Activated naive CD8-positive, alpha-beta T cell treated with anti-CD3 and anti-CD28 coated beads for 36 hours (primary cell): ENCODE data around the gene SLU7. TPM values are rescaled to one million over a fixed set of nuclear protein-coding genes. Genes with fewer than 3 reads are reported as not detected.
"Not testable (repeated sequence)": the region's sequence is repeated elsewhere in the genome, so short reads cannot be mapped to it uniquely, and the experiment has no call there.

ENCODE experiments used
- DNase-seq: peaks from one replicate; pipeline ENCODE4 v3.0.0; 2021
- H3K27ac Mint-ChIP-seq: one replicate; pipeline ENCODE4 v1.8.0; 2022; ENCODE audit warnings: mild to moderate bottlenecking, moderate library complexity, mixed read lengths
- H3K27me3 Mint-ChIP-seq: one replicate; pipeline ENCODE4 v1.8.0; 2022; ENCODE audit warnings: mild to moderate bottlenecking, mixed read lengths
- H3K36me3 Mint-ChIP-seq: one replicate; pipeline ENCODE4 v1.8.0; 2021; ENCODE audit warnings: mild to moderate bottlenecking, mixed read lengths
- H3K4me1 Mint-ChIP-seq: one replicate; pipeline ENCODE4 v1.8.0; 2021; ENCODE audit warnings: mixed read lengths
- H3K4me3 Mint-ChIP-seq: one replicate; pipeline ENCODE4 v1.8.0; 2022; ENCODE audit warnings: mild to moderate bottlenecking, moderate library complexity, mixed read lengths
- H3K9me3 Mint-ChIP-seq: one replicate; pipeline ENCODE4 v1.8.0; 2022; ENCODE audit warnings: mixed read lengths
- total RNA-seq, 2 experiments: library from RNA; stranded (reverse); gene quantifications; one replicate each; pipeline ENCODE4 v1.2.3, GENCODE V29; 2021

SLU7 gene
- total RNA-seq, 2 experiments from 2014 or later, result 42.2 to 43.7 TPM

GRCh38 chr5:160438316-160439204 lies 19.7 kb upstream of the SLU7 start:
- Mint-ChIP-seq H3K36me3 (peaks cover 5% of the 10 kb centered on the region), H3K4me1 (peaks cover 49% of the 10 kb centered on the region), H3K9me3 (no peaks in the 10 kb centered on the region), H3K4me3 (peak overlapping the region; percentile 82), H3K27ac (peak overlapping the region; percentile 99), H3K27me3 (peaks cover 10% of the 10 kb centered on the region)
- DNase-seq, result peak; percentile 53

DNA sequence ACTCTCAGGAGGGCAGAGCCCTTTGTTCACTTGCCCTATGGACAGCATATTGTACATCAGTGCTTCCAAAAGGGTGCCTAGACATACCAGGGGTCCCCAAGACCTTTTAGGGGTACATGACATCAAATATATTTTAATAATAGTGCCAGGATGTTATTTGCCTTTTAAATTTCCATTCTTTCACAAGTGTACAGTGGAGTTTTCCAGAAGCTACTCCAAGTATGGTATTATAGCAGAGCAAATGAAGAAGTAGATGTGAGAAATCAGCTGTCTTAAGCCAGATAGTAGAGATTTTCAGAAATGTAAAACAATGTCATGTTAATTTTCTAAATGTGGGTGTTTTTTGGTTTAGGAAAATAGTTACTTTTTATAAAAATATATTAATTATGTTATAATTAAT lies 18.4 kb upstream of the SLU7 start:
- no peak overlapping the region for H3K4me3 Mint-ChIP-seq
- no peaks in the 10 kb centered on the region for H3K9me3 Mint-ChIP-seq
- peaks cover 38% of the 10 kb centered on the region for H3K4me1 Mint-ChIP-seq
- no peak for DNase-seq
- H3K27ac Mint-ChIP-seq, result no peak overlapping the region
- peaks cover 3% of the 10 kb centered on the region for H3K36me3 Mint-ChIP-seq
- peaks cover 10% of the 10 kb centered on the region for H3K27me3 Mint-ChIP-seq

DNA sequence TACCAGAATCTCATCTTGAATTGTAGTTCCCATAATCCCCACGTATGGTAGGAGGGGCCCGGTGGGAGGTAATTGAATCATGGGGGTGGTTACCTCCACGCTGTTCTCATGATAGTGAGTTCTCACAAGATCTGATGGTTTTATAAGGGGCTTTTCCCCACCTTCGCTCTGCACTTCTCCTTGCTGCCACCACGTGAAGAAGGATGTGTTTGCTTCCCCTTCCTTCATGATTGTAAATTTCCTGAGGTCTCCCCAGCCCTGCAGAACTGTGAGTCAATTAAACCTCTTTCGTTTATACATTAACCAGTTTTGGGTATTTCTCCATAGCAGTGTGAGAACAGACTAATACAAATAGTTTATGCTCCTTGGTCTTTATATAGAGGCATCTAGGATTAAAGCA lies 17.8 kb upstream of the SLU7 start:
- not testable (repeated sequence) for H3K36me3 Mint-ChIP-seq, H3K9me3 Mint-ChIP-seq, H3K27me3 Mint-ChIP-seq
- Mint-ChIP-seq H3K4me1 (peaks cover 36% of the 10 kb centered on the region), H3K27ac (peak overlapping the region; percentile 50), H3K4me3 (peak overlapping the region; percentile 41)
- DNase-seq, result peak; percentile 22

DNA sequence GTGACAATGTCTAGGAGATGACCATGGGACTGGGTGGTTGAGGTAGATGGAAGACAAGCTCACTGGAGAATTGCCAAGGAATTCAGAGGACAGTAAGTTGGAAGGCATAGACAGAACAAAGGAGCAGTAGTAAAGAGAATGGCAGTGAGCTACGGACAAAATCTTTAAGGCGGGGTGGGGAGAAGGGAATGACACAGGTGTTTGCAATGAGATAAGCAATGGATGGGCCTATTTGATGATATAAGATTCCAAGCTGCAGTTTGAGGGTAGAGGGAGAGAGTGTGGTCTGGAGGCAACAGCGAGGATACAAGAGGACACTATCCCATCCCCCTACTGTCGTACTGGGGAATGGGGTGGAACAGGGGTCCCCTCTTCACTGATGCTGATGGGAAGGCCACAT lies 17.1 kb upstream of the SLU7 start:
- no peaks in the 10 kb centered on the region for H3K36me3 Mint-ChIP-seq
- H3K9me3 Mint-ChIP-seq, result no peaks in the 10 kb centered on the region
- no peak for DNase-seq
- H3K27ac Mint-ChIP-seq, result no peak overlapping the region
- no peak overlapping the region for H3K4me3 Mint-ChIP-seq
- peaks cover 29% of the 10 kb centered on the region for H3K4me1 Mint-ChIP-seq
- H3K27me3 Mint-ChIP-seq, result peaks cover 10% of the 10 kb centered on the region

DNA sequence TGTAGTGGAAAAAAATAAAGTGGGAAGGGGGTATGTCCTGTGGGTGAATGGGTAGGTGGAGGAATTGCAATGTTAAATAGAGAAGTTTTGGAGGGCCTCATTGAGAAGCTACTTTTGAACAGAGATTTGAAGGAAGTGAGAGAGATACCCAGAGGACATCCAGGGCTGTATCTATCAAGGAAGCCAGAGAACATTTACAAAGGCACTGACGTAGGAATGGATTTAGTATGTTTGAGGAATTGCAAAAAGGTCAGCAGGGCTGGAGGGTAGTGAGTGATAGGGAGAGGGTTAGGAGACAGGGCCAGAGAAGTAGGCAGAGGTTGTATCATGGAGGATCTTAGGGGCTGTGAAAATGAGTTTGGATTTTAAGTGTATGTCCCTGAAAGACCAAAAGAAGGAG lies 16.7 kb upstream of the SLU7 start:
- Mint-ChIP-seq H3K27ac (no peak overlapping the region), H3K4me1 (peaks cover 26% of the 10 kb centered on the region), H3K4me3 (no peak overlapping the region), H3K36me3 (no peaks in the 10 kb centered on the region), H3K9me3 (no peaks in the 10 kb centered on the region), H3K27me3 (peaks cover 10% of the 10 kb centered on the region)
- DNase-seq, result no peak

- Mint-ChIP-seq H3K4me3 (no peak overlapping the region), H3K27me3 (peaks cover 10% of the 10 kb centered on the region), H3K9me3 (no peaks in the 10 kb centered on the region), H3K4me1 (peaks cover 18% of the 10 kb centered on the region), H3K36me3 (peaks cover 3% of the 10 kb centered on the region), H3K27ac (peak overlapping the region; percentile 50)
- DNase-seq, result no peak
Measured at GRCh38 chr5:160434022-160434531, 15.2 kb upstream of the SLU7 start.

GRCh38 chr5:160432787-160433186 lies 13.9 kb upstream of the SLU7 start:
- peaks cover 10% of the 10 kb centered on the region for H3K27me3 Mint-ChIP-seq
- no peaks in the 10 kb centered on the region for H3K9me3 Mint-ChIP-seq
- H3K27ac Mint-ChIP-seq, result no peak overlapping the region
- H3K4me3 Mint-ChIP-seq, result no peak overlapping the region
- H3K4me1 Mint-ChIP-seq, result peaks cover 10% of the 10 kb centered on the region
- DNase-seq, result no peak
- peaks cover 12% of the 10 kb centered on the region for H3K36me3 Mint-ChIP-seq

- peaks cover 10% of the 10 kb centered on the region for H3K27me3 Mint-ChIP-seq
- no peak overlapping the region for H3K4me3 Mint-ChIP-seq
- peaks cover 16% of the 10 kb centered on the region for H3K36me3 Mint-ChIP-seq
- no peaks in the 10 kb centered on the region for H3K9me3 Mint-ChIP-seq
- H3K27ac Mint-ChIP-seq, result no peak overlapping the region
- peaks cover 9% of the 10 kb centered on the region for H3K4me1 Mint-ChIP-seq
- no peak for DNase-seq
Measured at GRCh38 chr5:160432196-160432595, 13.3 kb upstream of the SLU7 start.

- no peaks in the 10 kb centered on the region for H3K27me3 Mint-ChIP-seq
- no peaks in the 10 kb centered on the region for H3K9me3 Mint-ChIP-seq
- DNase-seq, result no peak
- no peak overlapping the region for H3K4me3 Mint-ChIP-seq
- H3K27ac Mint-ChIP-seq, result no peak overlapping the region
- peaks cover 27% of the 10 kb centered on the region for H3K4me1 Mint-ChIP-seq
- peaks cover 36% of the 10 kb centered on the region for H3K36me3 Mint-ChIP-seq
Measured at GRCh38 chr5:160427607-160428006, 8.7 kb upstream of the SLU7 start.

- no peak overlapping the region for H3K27ac Mint-ChIP-seq
- peak overlapping the region; percentile 97 for H3K4me3 Mint-ChIP-seq
- no peak for DNase-seq
- peaks cover 30% of the 10 kb centered on the region for H3K36me3 Mint-ChIP-seq
- H3K9me3 Mint-ChIP-seq, result no peaks in the 10 kb centered on the region
- no peaks in the 10 kb centered on the region for H3K27me3 Mint-ChIP-seq
- H3K4me1 Mint-ChIP-seq, result peaks cover 53% of the 10 kb centered on the region
Measured at GRCh38 chr5:160423099-160423498, 4.2 kb upstream of the SLU7 start.

- Mint-ChIP-seq H3K4me1 (peaks cover 61% of the 10 kb centered on the region), H3K9me3 (no peaks in the 10 kb centered on the region), H3K4me3 (peak within 1 kb of the TSS; percentile 97), H3K27me3 (no peaks in the 10 kb centered on the region), H3K27ac (peak within 1 kb of the TSS; percentile 90), H3K36me3 (peaks cover 26% of the 10 kb centered on the region)
- DNase-seq, result peak; percentile 93
Measured at GRCh38 chr5:160421625-160422258, 2.9 kb upstream of the SLU7 start, which contains the start of gene PTTG1. Gene PTTG1 (plus strand): TSS chr5:160421855. CDS start chr5:160422313, 458 bp downstream.

GRCh38 chr5:160420331-160420610 lies 1.4 kb upstream of the SLU7 start:
- Mint-ChIP-seq H3K9me3 (no peaks in the 10 kb centered on the region), H3K27ac (peak overlapping the region; percentile 92), H3K27me3 (no peaks in the 10 kb centered on the region), H3K4me3 (peak overlapping the region; percentile 95), H3K36me3 (peaks cover 24% of the 10 kb centered on the region), H3K4me1 (peaks cover 60% of the 10 kb centered on the region)
- DNase-seq, result no peak

DNA sequence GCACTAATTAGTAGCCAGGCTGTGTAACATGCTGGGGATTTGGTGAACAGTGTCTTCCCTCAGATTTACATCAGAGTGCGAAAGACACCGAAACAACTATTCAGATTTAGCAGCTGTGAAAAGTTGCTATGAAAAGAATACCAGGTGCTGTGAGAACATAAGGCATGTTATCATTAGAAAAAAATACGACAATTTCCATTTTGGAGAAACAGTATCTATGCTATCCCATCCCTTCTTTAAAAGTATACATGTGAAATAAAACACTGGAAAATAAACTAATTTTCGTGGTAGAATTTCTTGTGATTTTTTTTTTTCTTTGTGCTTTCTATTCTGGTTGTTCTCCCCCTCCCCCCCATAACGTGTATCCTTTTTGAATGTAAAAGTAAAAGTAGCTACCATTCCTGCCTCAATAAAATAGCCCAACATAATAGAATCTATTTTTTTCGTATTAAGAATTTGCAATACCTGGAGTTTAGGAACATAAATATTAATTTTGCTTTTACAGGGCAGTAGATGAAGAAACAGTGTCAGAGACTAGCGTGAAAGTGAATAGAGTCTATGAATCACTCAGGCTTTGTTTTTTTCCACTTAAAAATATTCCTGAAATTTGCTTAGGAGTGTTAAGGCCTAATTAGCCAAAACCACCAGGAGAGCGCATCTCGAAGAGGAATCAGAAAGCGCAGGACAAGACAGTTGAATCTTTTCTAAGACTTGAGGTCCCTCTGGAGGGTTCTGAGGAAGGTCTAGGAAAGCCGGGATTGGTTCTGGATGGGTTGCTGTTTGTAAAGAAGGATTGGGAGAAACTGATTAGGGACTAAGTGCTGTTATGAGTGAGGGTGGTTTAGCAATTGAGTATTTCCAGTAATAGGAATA lies 813 bp upstream of the SLU7 start:
- peaks cover 58% of the 10 kb centered on the region for H3K4me1 Mint-ChIP-seq
- peaks cover 20% of the 10 kb centered on the region for H3K36me3 Mint-ChIP-seq
- no peaks in the 10 kb centered on the region for H3K27me3 Mint-ChIP-seq
- peak overlapping the region; percentile 92 for H3K27ac Mint-ChIP-seq
- DNase-seq, result no peak
- no peaks in the 10 kb centered on the region for H3K9me3 Mint-ChIP-seq
- peak overlapping the region; percentile 95 for H3K4me3 Mint-ChIP-seq

- no peaks in the 10 kb centered on the region for H3K27me3 Mint-ChIP-seq
- H3K27ac Mint-ChIP-seq, result peak within 1 kb of the TSS; percentile 59
- H3K4me3 Mint-ChIP-seq, result peak within 1 kb of the TSS; percentile 85
- peaks cover 10% of the 10 kb centered on the region for H3K4me1 Mint-ChIP-seq
- no peaks in the 10 kb centered on the region for H3K9me3 Mint-ChIP-seq
- peaks cover 14% of the 10 kb centered on the region for H3K36me3 Mint-ChIP-seq
- DNase-seq, result peak; percentile 77
Measured at GRCh38 chr5:160399402-160400353, 19.2 kb downstream of the SLU7 start, which contains the start of gene FAM200C. Gene FAM200C (minus strand): TSS chr5:160400054. CDS start chr5:160395490, 4,564 bp downstream.
